CD14-positive monocyte (primary cell): ENCODE results near the gene CDC14B. TPM values are rescaled to one million over a fixed set of nuclear protein-coding genes. Genes with fewer than 3 reads are reported as not detected.

ENCODE experiments used
- DNase-seq, 3 donors: peaks; one replicate each; pipeline ENCODE4 v3.0.0-alpha.2; 2011 to 2022
- H2AFZ ChIP-seq: 2 replicates; pipeline ENCODE4 v1.6.0; 2012; ENCODE audit warnings: mild to moderate bottlenecking, low read depth, low read length, inconsistent platforms; ENCODE audit not compliant: insufficient read depth, poor library complexity, severe bottlenecking
- H3K27ac ChIP-seq, 2 donors: 1 replicate in 1 of 2; 2 replicates in 1 of 2; pipeline ENCODE4 v1.5.1; 2012 to 2013; ENCODE audit warnings: low read length in 2 of 2, control low read depth in 1 of 2, inconsistent platforms in 1 of 2, low read depth in 1 of 2, mild to moderate bottlenecking in 1 of 2
- H3K27me3 ChIP-seq, 2 donors: one replicate each; pipeline versions ENCODE4 v1.6.0 to v1.6.1; 2011 to 2013; ENCODE audit warnings: low read length in 2 of 2; ENCODE audit not compliant: control insufficient read depth in 2 of 2, insufficient read depth in 2 of 2
- H3K36me3 ChIP-seq, 2 donors: replicated peaks in 1 of 2; 1 replicate in 1 of 2; 2 replicates in 1 of 2; pipeline versions ENCODE4 v1.5.1 to v1.6.1; 2012 to 2013; ENCODE audit warnings: low read length in 2 of 2, control low read depth in 1 of 2, inconsistent platforms in 1 of 2, mild to moderate bottlenecking in 1 of 2; ENCODE audit not compliant: insufficient read depth in 2 of 2, control insufficient read depth in 1 of 2
- H3K4me1 ChIP-seq, 2 donors: 1 replicate in 1 of 2; 2 replicates in 1 of 2; pipeline versions ENCODE4 v1.5.1 to v1.6.1; 2012 to 2013; ENCODE audit warnings: low read length in 2 of 2, control low read depth in 1 of 2, inconsistent platforms in 1 of 2, mild to moderate bottlenecking in 1 of 2, moderate library complexity in 1 of 2; ENCODE audit not compliant: insufficient read depth in 2 of 2, control insufficient read depth in 1 of 2
- H3K4me2 ChIP-seq: replicated peaks from 2 replicates; pipeline ENCODE3; 2012; ENCODE audit warnings: low read length, moderate library complexity, mild to moderate bottlenecking; ENCODE audit not compliant: poor library complexity, severe bottlenecking; ENCODE audit errors: extremely low read depth
- H3K4me3 ChIP-seq, 3 experiments: fragments of 200-600 bp in 1 of 3; sonication (generic) in 1 of 3; replicated peaks in 1 of 3; 1 replicate in 2 of 3; 2 replicates in 1 of 3; pipeline ENCODE4 v1.5.1; 2011 to 2013; ENCODE audit warnings: low read length in 3 of 3, mild to moderate bottlenecking in 3 of 3, control low read depth in 2 of 3, low read depth in 2 of 3, inconsistent platforms in 1 of 3, moderate library complexity in 1 of 3
- H3K79me2 ChIP-seq: 2 replicates; pipeline ENCODE4 v1.6.0; 2012; ENCODE audit warnings: mild to moderate bottlenecking, control low read depth, inconsistent platforms, low read length, moderate library complexity; ENCODE audit not compliant: insufficient read depth
- H3K9ac ChIP-seq: 2 replicates; pipeline ENCODE4 v1.6.0; 2017; ENCODE audit warnings: low read length, mild to moderate bottlenecking; ENCODE audit not compliant: insufficient read depth, poor library complexity, severe bottlenecking
- H3K9me3 ChIP-seq, 2 donors: replicated peaks in 1 of 2; 1 replicate in 1 of 2; 2 replicates in 1 of 2; pipeline versions ENCODE4 v1.5.1 to v1.6.1; 2012 to 2013; ENCODE audit warnings: low read length in 2 of 2, control low read depth in 1 of 2; ENCODE audit not compliant: control insufficient read depth in 1 of 2, insufficient read depth in 1 of 2
- H4K20me1 ChIP-seq: 2 replicates; pipeline ENCODE4 v1.6.0; 2012; ENCODE audit warnings: mild to moderate bottlenecking, low read length, control low read depth, moderate library complexity; ENCODE audit not compliant: insufficient read depth
- H3K27ac Mint-ChIP-seq, 7 donors: one replicate each; pipeline ENCODE4 v1.8.0; 2020; ENCODE audit warnings: mild to moderate bottlenecking in 7 of 7, mixed read lengths in 7 of 7, moderate library complexity in 6 of 7, inconsistent platforms in 2 of 7
- H3K27me3 Mint-ChIP-seq, 3 donors: one replicate each; pipeline ENCODE4 v1.8.0; 2021 to 2022; ENCODE audit warnings: low read depth in 3 of 3, mild to moderate bottlenecking in 3 of 3, mixed read lengths in 3 of 3, moderate library complexity in 3 of 3, inconsistent platforms in 1 of 3
- H3K36me3 Mint-ChIP-seq, 2 donors: one replicate each; pipeline ENCODE4 v1.8.0; 2020; ENCODE audit warnings: mixed read lengths in 2 of 2, inconsistent platforms in 1 of 2, mild to moderate bottlenecking in 1 of 2
- H3K4me1 Mint-ChIP-seq: one replicate; pipeline ENCODE4 v1.8.0; 2020; ENCODE audit warnings: mild to moderate bottlenecking, mixed read lengths
- H3K4me3 Mint-ChIP-seq, 2 donors: one replicate each; pipeline ENCODE4 v1.8.0; 2020; ENCODE audit warnings: mild to moderate bottlenecking in 2 of 2, mixed read lengths in 2 of 2, moderate library complexity in 1 of 2
- H3K9me3 Mint-ChIP-seq, 7 donors: one replicate each; pipeline ENCODE4 v1.8.0; 2020 to 2022; ENCODE audit warnings: mixed read lengths in 7 of 7, mild to moderate bottlenecking in 6 of 7, moderate library complexity in 6 of 7, inconsistent platforms in 2 of 7
- WGBS: methylation state at CpG from one replicate; pipeline ENCODE4 v1.1.5; 2013; ENCODE audit warnings: missing lambda C conversion rate; ENCODE audit not compliant: insufficient coverage; 5-methylcytosine and 5-hydroxymethylcytosine counted together
- intact Hi-C, 2 donors: fragments of 100-400 bp; cut with micrococcal nuclease; formaldehyde crosslinking; loops; one replicate each; pipeline versions ENCODE4 v1.15.0 to v1.15.1; 2023
- polyA plus RNA-seq, 3 donors: library from polyadenylated mRNA; depleted of rRNA in 1 of 3; unstranded in 2 of 3; stranded (reverse) in 1 of 3; fragments of 300-500 nt in 2 of 3; fragments of >200 nt in 1 of 3; fragmentation: Illumina TruSeq in 2 of 3; gene quantifications; 1 replicate in 2 of 3; 2 replicates in 1 of 3; pipeline ENCODE4 v1.2.3, GENCODE V29; 2012 to 2021
- TF ChIP-seq, protein P1 (sequence below): fragments of 200-600 bp; IDR thresholded peaks from one replicate; pipeline ENCODE4 v1.8.0; 2022; ENCODE audit warnings: antibody characterized with exemption, mild to moderate bottlenecking

Gene CDC14B
- polyA plus RNA-seq, 3 donors, result 0.03 to 0.47 (median 0.44) TPM

DNA sequence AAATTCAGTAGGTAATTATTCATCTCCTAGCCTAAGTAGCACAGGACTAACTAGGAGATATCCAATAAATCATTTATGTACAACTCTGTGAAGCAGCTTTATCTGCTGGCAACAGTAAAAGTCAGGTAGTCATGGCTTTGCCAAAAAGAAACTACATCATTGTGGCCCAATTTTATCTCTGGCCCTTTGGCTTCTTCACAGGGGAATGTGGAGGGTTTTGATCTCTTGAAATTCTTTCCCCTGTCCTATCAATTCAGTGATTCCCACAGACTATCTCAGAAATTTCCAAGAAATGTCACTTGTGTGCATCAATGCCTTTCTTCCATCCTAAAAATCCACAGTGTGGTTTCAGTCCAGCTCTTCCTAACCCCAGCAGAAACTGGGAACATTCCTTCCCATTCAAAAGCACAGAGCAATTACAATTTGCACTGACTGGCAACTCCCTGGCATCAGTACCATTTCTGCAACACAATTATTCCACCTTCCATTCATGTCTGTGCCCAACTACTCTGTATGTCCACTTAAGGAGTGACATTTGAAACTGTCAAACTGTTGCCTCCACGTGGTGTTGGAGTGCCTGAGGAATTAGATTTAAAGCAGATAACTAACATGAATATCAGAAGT lies 6.6 kb downstream of the CDC14B start:
- no peak for DNase-seq
- Histone ChIP-seq H4K20me1 (no peaks in the 10 kb centered on the region), H3K36me3 (no peaks in the 10 kb centered on the region), H3K4me1 (no peaks in the 10 kb centered on the region), H3K9ac (no peak overlapping the region), H3K4me2 (no peak overlapping the region), H3K79me2 (no peaks in the 10 kb centered on the region), H3K9me3 (peaks cover 0 to 4% of the 10 kb centered on the region in 2 donors), H3K27me3 (peaks cover 30 to 57% of the 10 kb centered on the region in 2 donors), H3K27ac (no peak overlapping the region), H2AFZ (no peak overlapping the region), H3K4me3 (no peak overlapping the region)
- Mint-ChIP-seq H3K4me3 (no peak overlapping the region), H3K4me1 (peaks cover under 1% of the 10 kb centered on the region), H3K27me3 (peaks cover 39 to 71% (median 45%) of the 10 kb centered on the region in 3 donors), H3K27ac (no peak overlapping the region), H3K36me3 (peaks cover 0 to 1% of the 10 kb centered on the region in 2 donors), H3K9me3 (peaks cover 0 to 7% (median 0%) of the 10 kb centered on the region in 7 donors)
- TF ChIP-seq, protein P1, sequence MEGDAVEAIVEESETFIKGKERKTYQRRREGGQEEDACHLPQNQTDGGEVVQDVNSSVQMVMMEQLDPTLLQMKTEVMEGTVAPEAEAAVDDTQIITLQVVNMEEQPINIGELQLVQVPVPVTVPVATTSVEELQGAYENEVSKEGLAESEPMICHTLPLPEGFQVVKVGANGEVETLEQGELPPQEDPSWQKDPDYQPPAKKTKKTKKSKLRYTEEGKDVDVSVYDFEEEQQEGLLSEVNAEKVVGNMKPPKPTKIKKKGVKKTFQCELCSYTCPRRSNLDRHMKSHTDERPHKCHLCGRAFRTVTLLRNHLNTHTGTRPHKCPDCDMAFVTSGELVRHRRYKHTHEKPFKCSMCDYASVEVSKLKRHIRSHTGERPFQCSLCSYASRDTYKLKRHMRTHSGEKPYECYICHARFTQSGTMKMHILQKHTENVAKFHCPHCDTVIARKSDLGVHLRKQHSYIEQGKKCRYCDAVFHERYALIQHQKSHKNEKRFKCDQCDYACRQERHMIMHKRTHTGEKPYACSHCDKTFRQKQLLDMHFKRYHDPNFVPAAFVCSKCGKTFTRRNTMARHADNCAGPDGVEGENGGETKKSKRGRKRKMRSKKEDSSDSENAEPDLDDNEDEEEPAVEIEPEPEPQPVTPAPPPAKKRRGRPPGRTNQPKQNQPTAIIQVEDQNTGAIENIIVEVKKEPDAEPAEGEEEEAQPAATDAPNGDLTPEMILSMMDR, result no peak
- intact Hi-C loops, result no loop called here
- no CpG with 5 or more reads among the region's 1 CpG for WGBS

DNA sequence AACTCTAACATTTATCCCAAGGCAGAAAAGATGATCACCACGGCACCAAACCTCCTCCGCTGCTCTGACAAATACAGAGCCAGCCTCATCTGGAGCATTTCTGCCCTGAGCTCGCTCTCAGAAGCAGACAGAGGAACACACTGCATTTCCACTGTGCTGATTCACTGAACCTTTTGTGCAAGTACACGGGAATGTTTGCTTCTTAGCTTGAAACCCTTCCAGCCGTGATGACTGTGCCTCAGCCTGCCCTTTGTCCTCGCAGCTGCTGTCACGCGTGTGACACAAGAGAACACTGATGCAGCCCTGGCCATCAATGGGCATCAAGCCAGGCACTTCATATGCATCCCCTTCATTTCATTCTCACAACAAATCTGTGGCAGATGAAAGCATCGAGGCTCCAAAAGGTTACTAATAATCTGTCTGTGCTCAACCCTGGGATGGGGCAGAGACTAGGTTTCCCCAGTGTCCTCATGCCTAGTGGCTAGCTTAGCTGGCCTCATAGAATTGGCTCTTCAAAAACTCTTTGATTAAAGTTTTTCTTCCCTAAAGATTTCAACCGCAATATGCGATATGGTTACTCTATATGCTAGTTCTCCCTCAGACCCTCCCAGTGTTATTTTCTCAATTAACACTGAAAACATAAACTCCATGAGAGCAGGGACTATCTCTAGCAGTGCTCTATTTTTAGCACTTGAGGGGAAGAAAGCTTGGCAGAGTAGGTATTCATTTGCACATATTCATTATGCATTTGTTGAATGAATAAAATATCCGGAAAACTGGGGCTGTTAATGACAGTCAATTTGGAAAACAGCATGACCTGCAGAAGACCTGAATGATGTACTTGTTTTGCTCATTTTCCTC lies 7.3 kb downstream of the CDC14B start:
- no peaks in the 10 kb centered on the region for H3K9me3 ChIP-seq
- no peaks in the 10 kb centered on the region for H3K79me2 ChIP-seq
- no peaks in the 10 kb centered on the region for H3K4me1 ChIP-seq
- H2AFZ ChIP-seq, result no peak overlapping the region
- H3K4me2 ChIP-seq, result no peak overlapping the region
- H3K9me3 Mint-ChIP-seq, result peaks cover 0 to 2% (median 0%) of the 10 kb centered on the region in 7 donors
- peak overlapping the region in 1 of 2 donors; percentile 7 for H3K4me3 Mint-ChIP-seq
- no peak overlapping the region for H3K9ac ChIP-seq
- peaks cover 24 to 49% of the 10 kb centered on the region in 2 donors for H3K27me3 ChIP-seq
- no peaks in the 10 kb centered on the region for H3K4me1 Mint-ChIP-seq
- no peaks in the 10 kb centered on the region for H3K36me3 ChIP-seq
- WGBS, result 33% methylated on average over 9 of the region's 12 CpGs
- peaks cover 35 to 67% (median 39%) of the 10 kb centered on the region in 3 donors for H3K27me3 Mint-ChIP-seq
- intact Hi-C loops, result no loop called here
- DNase-seq, result no peak
- H3K27ac ChIP-seq, result no peak overlapping the region
- H3K4me3 ChIP-seq, result no peak overlapping the region
- TF ChIP-seq, protein P1, result no peak
- no peaks in the 10 kb centered on the region for H3K36me3 Mint-ChIP-seq
- H4K20me1 ChIP-seq, result no peaks in the 10 kb centered on the region
- H3K27ac Mint-ChIP-seq, result no peak overlapping the region
